Activated CD4-positive, CD25-positive, alpha-beta regulatory T cell treated with anti-CD3 and anti-CD28 coated beads, Interleukin-2, amount 50 U/mL, for 24 hours (primary cell): ENCODE results near the gene PI16.
"Not testable (repeated sequence)": the region's sequence is repeated elsewhere in the genome, so short reads cannot be mapped to it uniquely, and the experiment has no call there.

Experiments
- ATAC-seq, 2 donors: fragments of 150-1000 bp; cut with Tn5 transposase; one replicate each; pipeline ENCODE4 v1.10.0; 2021; ENCODE audit warnings: mild to moderate bottlenecking in 1 of 2, moderate library complexity in 1 of 2

The PI16 gene

GRCh38 chr6:36929607-36930006 is 24.9 kb upstream of the PI16 start:
- no peak for ATAC-seq

DNA sequence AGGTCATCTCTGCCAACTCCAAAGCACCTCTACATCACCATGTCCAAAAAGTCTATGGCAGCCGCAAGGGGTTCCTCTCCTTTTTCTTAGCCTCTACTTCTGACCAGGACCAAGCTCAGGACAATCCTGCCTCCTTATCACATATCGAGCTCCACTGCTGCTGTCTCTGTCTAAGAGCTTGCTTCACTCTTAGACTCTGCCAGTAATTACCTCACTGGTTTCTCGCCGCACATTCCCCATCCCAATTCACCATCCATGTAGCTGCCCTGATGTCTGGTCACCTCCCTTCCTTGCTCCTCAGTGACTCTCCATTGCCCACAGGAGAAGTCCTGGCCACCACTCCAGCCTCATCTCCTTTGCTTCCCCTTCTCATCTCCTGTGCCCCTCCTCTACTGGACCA is 24.1 kb upstream of the PI16 start:
- no peak for ATAC-seq

DNA sequence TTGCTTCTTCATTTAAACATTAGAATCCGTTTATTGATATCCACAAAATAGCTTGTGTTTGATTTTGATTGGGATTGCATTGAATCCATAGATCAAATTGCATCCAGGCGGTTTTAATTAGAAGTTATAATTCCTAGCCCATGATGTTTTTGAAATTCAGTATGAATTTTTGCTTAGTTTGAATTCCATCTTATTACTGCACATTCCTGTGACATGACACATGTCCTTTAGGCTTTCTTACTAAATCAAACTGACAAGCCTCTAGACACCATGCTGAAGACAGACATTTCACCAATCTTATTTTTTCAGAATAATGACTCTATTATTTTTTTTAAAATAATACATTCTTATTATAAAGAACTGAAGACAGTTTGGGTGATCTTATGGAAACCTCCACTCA is 21.4 kb upstream of the PI16 start:
- no peak for ATAC-seq

- ATAC-seq, result no peak
Observed at GRCh38 chr6:36933519-36933918, 21.0 kb upstream of the PI16 start.

GRCh38 chr6:36934901-36935300 is 19.6 kb upstream of the PI16 start:
- ATAC-seq, result no peak

DNA sequence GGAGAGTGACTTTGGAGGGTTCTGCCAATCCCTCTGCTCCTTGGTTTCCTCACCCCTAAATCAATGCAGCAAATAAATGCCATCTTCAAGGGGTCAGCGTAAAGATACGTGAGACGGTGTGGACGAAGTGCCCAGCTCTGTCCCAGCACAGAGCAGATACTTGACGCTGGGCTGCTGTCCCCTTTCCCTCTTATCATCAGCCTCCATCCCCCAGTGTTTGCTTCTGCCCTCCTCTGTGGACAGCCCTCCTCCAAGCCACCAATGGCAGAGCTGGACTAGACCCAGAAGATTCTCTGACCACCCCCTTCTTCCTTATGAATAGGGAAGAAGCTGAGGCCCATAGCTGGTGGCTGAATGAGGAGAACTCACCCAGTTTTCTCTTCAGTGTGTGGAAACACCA is 17.7 kb upstream of the PI16 start:
- no peak for ATAC-seq

GRCh38 chr6:36937896-36938295 is 16.6 kb upstream of the PI16 start:
- no peak for ATAC-seq

DNA sequence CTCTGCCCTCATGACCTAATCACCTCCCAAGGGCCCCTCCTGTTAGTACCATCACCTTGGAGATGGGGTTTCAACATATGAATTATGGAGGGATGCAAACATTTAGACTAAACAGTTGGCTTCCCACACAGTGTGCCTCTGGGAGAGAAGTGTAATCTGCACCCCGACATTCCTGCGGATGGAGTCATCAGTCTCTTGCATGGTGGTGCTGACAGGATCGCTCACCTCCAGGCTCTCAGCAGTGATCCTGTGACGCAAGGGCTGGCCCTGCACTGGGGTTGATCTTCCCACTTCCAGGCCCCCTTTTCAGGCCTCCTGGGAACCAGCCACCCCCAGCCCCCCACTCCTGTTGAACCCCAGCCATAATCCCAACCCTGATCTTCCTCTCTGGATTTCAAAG is 16.0 kb upstream of the PI16 start:
- no peak for ATAC-seq

- ATAC-seq, result not testable (repeated sequence)
Observed at GRCh38 chr6:36939005-36939404, 15.5 kb upstream of the PI16 start.

DNA sequence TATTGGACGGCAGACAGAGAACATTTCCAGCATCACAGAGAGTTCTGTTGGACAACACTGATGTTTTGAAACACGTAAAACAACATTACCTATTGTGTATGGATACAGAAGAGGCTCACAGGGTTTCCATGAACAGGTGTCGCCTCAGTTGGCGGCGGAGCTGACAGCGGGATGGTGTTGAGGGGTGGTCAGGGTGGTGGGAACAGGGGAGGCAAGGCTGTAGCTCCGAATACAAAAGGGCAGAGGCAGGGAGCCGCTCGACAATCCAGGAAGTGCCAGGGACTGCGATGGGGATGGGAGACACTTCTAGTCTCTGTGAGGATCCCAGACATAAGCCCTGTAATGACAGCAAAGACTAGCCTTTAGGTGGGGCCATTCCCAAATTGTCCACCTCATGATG is 14.5 kb upstream of the PI16 start:
- no peak for ATAC-seq

- ATAC-seq, result not testable (repeated sequence)
Observed at GRCh38 chr6:36941561-36941960, 13.0 kb upstream of the PI16 start.

DNA sequence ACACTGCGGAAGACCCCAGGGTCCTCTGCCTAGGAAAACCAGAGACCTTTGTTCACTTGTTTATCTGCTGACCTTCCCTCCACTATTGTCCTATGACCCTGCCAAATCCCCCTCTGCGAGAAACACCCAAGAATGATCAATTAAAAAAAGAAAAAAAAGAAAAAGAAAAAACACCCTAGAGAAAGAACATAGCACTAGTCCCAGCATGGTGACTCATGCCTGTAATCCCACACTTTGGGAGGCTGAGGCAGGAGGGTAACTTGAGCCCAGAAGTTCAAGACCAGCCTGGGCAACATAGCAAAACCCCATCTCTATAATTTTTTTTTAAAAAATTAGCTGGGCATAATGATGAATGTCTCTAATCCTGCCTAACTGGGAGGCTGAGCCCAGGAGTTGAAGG is 12.2 kb upstream of the PI16 start:
- not testable (repeated sequence) for ATAC-seq

DNA sequence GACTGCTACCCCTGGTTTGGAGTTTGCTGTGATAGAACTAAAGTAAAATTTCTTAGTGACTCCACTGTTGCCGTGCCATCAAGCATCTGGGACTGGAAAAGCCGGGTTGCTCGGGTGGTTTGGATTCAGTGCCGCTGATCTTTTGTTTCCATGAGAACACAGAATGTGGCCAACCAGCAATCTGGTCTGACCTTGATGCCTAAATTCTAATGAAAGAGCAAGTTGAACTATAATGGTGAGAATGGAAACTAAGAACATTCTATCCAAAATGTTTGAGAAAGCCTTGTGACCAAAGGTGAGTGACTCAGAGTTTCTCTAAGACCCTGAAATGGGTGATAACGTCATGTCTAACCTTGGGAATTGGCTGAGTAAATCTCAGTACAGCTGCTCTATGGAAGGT is 9.9 kb upstream of the PI16 start:
- no peak for ATAC-seq

- ATAC-seq, result no peak
Observed at GRCh38 chr6:36945301-36945700, 9.2 kb upstream of the PI16 start.

DNA sequence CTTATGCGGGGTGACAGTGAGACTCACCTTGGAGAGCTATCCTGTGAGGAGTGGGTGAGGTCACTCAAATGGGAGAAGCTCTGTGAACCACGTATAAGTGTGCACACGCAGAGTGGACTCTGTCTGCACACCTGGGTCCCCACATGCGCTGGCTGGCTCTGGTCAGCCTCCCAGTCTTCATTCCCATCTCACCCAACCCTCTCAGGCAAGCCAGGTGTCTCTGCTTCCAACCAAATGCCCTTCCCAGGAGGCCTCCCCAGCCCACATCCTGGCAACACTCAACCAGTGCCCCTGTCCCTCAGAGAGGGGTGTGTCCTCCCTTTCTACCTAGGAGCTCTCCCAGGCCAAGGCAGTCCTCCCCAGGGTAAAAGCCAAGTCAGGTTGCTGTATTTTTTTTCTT is 8.0 kb upstream of the PI16 start:
- no peak for ATAC-seq

DNA sequence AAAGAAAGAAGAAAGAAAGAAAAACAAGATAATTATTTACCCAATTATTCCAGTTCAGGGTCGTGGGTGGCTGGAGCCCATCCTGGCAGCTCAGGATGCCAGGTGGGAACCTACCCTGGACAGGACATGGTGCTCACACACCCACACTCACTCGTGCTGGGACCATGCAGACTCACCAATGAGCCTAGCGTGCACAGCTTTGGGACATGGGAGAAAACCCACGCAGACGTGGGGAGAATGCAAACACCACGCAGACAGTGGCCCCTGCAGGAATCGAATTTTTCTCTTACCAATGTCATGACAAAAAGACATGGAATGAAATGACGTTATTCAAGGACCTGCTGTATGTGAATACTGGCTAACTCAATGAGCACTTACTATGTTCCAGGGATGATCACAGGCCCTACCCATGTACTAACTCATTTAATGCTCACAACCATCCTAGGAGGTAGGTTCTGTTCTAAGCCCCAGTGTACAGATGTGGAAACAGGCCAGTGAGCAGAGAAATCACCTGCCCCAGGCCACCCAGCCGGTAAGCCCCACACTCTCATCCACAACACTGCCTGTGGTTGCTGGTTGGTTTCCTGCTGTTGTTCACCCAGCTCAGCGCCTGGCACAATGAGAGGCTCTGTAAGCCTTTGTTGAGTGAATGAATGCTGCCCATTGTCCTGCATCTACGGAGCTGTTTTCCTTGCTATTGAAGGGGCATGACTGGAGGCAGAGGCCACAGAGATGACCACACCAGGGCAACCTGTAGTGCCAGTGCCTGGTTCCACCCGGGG is 6.8 kb upstream of the PI16 start:
- ATAC-seq, result peak in 1 of 2 donors; percentile 53

GRCh38 chr6:36949076-36949475 is 5.5 kb upstream of the PI16 start:
- not testable (repeated sequence) for ATAC-seq

DNA sequence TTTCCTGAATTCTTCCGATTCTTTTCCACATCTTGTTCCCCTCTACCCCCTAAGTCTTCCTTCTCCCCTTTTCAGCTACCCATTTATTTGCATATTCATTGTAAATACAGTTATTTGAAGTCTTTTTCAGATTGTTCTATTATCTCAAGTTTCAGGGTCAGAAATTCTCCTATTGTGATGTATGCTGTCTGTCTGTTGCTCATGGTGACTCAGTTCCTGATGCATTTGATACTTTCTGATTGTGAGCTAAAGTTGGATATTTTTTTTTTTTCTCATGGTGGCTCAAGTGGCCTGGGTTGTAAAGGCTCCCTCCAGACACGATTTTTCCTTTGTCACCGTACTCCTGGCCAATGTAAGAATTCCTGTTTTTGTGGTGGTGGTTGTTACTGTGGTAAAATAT is 4.9 kb upstream of the PI16 start:
- no peak for ATAC-seq

DNA sequence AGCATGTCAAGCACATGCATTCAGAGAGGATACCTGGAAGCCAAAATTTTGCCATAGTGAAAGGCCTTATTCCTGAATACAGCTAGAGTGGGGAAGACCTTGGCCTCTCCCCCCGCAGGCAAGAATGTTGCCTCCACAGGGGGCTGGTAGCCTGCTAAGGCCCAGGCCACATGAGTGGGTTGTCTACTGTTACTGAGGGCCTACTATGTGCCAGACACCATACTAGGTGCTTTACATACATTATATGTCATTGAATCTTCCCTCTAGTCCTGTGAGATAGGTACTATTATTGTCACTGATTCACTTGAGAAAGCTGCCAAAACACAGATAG is 642 bp upstream of the PI16 start:
- no peak for ATAC-seq

GRCh38 chr6:36955136-36955535 is 598 bp downstream of the PI16 start:
- ATAC-seq, result no peak

DNA sequence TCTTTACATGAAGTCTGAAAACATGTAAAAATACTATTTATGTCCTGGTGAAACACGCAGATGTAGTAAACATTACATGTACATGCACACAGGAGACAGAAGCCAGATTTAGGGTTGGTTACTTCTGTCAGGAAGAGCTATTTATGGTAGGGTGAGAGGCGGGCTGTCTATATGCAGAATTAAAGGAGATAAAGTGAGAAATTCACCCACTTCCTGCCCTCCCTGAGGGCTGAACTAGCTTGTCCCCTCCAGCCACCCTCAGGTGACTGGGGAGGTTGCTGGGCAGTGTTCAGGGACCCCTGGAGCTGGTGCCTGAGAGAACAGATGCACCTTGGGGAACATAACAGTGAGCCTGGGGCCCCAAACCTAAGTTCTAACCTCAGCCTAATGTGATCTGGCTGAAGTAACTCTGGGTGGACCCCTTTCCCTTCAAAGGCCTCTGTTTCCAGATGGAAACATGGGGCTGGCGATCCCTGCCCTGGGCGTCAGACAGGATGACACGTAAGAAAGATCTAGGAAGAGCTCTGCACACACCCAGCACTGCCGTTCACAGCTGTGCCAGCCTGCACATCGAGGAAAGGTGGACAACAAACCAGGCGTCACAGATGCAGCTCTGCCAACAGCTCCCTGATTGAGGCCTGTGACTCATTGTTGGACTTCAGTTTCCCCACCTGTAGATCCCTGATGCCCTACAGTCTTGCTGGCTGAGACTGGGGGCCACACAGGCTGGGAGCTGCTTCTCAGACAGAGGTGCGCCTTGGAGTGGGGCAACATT is 1.3 kb downstream of the PI16 start:
- ATAC-seq, result peak; percentile 23 to 30

- no peak for ATAC-seq
Observed at GRCh38 chr6:36956446-36956820, 1.9 kb downstream of the PI16 start.

DNA sequence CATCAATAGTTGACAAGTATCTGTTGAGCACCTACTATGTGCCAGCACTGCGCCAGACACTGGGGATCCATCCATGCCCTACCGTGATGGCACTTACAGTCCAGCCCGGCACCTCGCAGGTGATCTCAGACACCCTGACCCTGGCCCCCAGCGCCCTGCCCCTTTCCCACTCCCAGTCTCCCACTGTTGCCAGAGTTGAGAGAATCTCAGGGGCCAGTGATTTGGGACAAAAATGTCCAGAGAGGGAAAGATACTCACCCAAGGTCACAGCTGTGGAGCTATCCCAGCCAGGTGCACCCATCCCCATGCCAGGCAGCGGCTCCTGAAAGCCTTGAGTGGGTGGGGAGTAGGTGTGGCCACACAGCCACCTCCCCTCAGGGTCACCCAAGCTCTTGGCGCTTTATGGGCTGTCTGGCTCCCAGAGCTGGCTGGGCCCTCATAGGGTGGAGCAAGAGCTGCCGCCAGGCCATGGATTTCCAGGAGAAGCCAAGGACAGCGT is 3.3 kb downstream of the PI16 start:
- ATAC-seq, result no peak

- ATAC-seq, result no peak
Observed at GRCh38 chr6:36958775-36959554, 4.4 kb downstream of the PI16 start.
